IPS DF 4.7 (cell line): ENCODE results near the gene DCST1.

Experiments used
- DNase-seq: peaks from one replicate; pipeline ENCODE4 v3.0.0-alpha.2; 2013; ENCODE audit warnings: low spot score; ENCODE audit errors: extremely low read depth

DCST1 gene

DNA sequence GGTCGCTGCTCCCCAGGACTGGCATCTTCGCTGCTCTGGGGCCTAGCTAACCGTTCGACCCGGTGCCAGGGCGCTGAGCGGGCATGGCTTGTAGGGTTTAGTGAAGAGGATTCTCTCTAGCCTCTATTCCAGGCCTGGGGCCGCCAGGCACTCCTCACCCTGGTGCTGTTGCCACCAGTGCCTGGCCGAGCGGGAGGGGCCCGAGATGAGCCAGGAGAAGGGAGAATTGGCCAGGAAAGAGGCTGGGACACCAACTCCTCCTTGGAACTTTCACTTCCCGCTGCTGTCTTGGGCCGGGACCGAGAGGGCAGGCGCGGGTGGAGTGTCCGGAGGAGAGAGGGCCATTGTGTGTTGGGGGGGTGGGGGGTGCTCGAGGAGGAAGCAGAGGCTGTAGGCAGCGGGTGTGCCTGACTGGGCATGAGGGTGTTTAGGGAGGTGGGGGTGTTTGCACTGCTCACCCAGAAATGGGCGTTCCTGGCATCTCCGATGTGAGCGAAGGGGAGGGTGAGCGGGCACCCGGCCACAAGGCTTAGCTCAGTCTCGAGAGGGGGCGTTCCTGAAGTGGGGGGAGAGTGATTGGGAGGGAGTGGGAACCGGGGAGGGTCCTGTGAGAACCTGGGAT is 18.3 kb downstream of the DCST1 start:
- DNase-seq: no peak

DNA sequence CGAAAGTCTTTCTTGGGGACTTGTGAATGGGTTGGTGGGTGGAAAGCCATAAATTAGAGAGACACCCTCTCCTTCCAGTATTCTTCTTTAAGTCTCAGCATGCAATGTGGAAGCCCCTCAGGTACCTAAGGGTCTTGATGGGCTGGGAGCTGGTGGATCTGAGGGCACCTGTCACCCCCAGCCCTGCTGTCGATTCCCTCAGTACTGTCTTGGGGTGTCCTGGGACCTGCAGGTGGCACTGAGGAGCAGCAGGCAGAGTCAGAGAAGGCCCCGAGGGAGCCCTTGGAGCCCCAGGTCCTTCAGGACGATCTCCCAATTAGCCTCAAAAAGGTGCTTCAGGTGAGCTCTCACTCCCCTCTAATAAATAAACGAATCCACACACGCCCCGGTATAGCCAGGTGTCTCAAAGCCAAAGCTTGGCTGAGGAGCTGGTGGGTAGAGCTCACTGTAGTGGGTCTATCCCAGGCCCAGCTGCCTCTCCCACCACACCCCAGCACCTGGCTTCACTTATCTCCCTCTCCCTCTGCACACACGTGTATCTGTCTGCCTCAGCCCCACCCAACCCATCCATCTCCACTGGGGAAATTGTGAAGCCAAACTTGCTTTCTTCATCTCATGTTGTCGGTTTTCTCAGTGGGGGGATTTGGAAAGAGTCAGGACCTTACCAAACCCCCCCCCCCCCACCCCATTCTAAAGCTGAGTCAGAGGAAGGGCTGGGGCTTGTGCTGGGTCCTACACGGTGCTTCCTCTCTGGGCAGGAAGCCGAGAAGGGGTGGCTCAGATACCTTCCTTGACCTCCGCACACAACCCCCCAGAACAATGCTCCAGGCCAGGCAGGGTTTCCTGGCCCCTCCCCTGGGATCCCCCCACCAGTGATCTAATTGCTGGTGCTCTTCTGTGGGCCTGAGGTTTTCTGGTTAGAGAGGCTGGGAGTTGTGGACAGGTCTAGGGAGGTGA is 19.1 kb downstream of the DCST1 start:
- DNase-seq: no peak

- DNase-seq: no peak
Observed at GRCh38 chr1:155053531-155054105, 20.0 kb downstream of the DCST1 start.

- DNase-seq: no peak
Observed at GRCh38 chr1:155057104-155057503, 23.5 kb downstream of the DCST1 start.

DNA sequence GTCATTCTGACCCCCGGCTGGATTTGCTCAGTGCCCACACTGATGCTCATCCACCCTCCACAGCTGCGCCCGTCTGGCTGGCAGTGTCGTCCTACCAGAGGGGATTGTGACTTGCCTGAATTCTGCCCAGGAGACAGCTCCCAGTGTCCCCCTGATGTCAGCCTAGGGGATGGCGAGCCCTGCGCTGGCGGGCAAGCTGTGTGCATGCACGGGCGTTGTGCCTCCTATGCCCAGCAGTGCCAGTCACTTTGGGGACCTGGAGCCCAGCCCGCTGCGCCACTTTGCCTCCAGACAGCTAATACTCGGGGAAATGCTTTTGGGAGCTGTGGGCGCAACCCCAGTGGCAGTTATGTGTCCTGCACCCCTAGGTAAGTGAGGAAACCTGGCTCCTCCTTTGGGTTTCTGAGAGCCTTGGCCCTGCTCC is 24.2 kb downstream of the DCST1 start:
- no peak for DNase-seq

GRCh38 chr1:155060736-155061135 is 27.1 kb downstream of the DCST1 start:
- no peak for DNase-seq

- DNase-seq: no peak
Observed at GRCh38 chr1:155061381-155062150, 27.9 kb downstream of the DCST1 start.

DNA sequence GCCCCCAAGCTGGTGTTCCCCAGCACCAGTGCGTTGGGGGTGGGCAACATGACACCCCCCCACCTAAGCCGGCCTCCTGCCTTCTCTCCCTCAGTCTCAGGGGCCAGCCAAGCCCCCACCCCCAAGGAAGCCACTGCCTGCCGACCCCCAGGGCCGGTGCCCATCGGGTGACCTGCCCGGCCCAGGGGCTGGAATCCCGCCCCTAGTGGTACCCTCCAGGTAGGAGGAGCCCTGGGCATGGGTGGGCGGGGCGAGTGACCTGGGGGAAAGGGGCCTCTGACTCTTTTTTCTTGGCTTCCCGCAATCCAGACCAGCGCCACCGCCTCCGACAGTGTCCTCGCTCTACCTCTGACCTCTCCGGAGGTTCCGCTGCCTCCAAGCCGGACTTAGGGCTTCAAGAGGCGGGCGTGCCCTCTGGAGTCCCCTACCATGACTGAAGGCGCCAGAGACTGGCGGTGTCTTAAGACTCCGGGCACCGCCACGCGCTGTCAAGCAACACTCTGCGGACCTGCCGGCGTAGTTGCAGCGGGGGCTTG is 28.6 kb downstream of the DCST1 start:
- no peak for DNase-seq

DNA sequence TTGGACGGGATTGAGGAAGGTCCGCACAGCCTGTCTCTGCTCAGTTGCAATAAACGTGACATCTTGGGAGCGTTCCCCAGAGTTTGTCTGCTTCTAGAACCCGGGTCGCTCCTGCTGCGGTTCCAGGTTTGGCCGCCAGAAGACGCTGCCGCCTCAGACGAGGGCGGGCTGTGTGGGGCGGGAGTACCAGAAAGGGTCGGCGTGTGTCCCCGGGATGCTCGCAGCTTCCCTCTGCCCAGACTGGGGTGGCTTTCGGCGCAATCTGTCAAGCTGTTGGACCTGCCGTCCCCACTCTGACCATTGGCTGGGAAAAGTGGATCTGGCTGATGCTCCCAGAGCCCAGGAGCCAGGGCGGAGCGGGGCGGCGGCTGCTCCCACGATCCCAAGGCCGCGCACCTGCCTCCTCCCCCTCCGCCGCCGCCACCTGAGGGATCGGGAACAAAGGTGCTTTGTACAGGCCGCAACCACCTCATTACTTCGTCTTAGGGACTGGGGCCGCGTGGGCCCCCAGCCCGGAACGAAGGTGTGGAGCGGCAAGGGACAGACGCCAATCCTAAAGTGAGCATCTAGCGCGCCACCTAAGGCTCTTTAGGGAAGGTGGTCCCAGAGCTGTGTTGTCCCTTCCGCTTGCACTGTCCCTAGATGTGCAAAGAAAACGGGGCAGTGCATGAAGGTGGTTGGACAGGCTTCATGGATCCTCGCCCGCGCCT is 29.2 kb downstream of the DCST1 start:
- DNase-seq: no peak

- DNase-seq: no peak
Observed at GRCh38 chr1:155063550-155064110, 30.0 kb downstream of the DCST1 start, which contains the start of gene EFNA4. TSS of gene EFNA4 (plus strand) at chr1:155063740. CDS start at chr1:155063824, 84 bp downstream.

DNA sequence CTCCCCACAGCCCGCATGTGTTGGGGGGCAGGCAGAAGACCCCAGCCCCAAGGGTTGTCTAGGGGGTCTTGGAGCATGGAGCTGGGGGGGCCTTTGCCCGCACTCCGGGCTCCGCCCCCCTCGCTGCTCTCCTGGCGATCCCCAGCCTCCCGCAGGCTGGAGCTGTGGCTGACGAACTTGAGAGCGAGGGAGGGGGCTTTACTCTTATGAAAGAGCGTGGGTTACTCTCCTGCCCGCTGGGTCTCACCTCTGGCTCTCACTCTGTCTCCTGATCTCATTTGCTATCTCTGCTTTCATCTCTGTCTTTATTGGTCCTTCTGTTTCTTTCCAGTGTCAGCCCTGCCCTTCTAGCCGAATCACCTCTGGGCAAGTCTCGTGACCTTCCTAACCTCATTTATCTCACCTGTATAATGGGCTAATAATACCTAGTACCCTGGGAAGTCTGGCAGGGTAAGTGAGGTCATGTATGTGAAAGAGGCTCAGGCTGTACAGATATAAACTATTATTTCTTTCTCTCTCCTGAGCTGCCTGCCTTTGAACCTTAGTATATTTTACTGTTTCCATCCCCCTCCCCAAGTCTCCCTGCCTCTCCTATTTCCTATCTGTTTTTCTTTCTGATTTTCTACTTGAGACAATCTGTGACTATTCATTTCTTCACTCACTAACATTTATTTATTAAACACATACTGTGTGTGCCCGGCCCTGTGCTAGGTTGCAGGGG is 30.6 kb downstream of the DCST1 start:
- DNase-seq: no peak

- no peak for DNase-seq
Observed at GRCh38 chr1:155064832-155065429, 31.3 kb downstream of the DCST1 start.

GRCh38 chr1:155066777-155067176 is 33.2 kb downstream of the DCST1 start:
- DNase-seq: no peak

DNA sequence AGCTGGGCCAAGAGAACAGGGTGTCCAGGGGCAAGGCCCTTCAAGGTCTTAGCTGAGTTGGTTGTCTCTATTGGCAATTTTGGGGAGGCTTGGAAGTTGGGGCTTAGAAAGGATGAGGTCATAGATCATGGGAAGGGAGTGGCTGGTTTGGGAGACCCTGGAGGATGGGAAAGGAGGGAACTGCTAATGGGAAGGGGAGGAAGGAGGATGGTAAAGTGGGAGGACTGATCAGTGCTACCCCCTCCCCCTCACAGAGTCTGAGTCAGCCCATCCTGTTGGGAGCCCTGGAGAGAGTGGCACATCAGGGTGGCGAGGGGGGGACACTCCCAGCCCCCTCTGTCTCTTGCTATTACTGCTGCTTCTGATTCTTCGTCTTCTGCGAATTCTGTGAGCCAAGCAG is 35.0 kb downstream of the DCST1 start:
- no peak for DNase-seq

GRCh38 chr1:155069551-155070157 is 36.0 kb downstream of the DCST1 start:
- DNase-seq: no peak

DNA sequence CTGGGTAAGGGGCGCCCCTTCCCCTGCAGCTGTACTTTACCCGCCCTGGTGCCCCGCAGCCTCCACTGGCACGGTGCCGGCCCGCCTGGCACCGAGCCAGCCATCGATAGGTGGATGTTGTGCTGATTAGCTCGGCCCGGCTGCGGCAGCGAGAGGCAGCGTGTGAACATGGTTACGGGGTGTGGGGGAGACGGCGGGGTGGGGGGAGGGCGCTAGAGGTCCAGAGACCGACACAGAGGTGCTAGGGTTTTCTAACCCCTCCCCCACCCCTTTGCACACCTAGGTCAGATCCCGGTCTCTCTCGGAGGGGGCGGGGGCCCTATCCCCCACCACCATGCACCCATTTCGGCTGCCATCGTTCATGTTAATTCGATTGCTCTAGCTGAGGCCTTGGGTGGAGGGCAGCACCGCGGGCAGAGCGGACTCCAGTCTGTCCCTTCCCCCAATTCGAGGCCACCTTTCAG is 36.6 kb downstream of the DCST1 start:
- no peak for DNase-seq

GRCh38 chr1:155070721-155071569 is 37.3 kb downstream of the DCST1 start:
- DNase-seq: no peak

DNA sequence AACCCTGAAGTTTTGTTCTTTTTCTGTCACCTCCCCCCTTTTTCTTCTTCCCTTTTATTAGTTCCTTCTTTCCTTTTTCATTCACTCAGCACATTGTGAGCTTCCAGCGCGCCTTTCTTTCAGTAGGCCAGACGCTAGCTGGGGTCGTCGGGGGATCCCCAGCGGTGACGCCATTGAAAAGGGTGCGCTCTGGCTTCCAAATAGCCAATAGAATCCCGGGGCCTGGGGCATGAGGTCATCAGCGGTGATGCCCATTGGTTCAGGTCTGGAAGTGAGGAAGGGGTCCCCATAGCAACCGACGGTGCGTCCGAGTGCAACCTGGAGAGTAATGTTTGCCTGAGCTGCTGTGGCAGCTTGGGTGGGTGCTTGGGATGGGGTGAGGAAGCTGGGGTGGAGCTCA is 38.1 kb downstream of the DCST1 start:
- no peak for DNase-seq
